B cell (primary cell): ENCODE measurements around the gene GNAI2. TPM values are rescaled to one million over a fixed set of nuclear protein-coding genes. Genes with fewer than 3 reads are reported as not detected.
A peak's percentile ranks its signal among the peaks of the same experiment; 100 is the strongest.

Experiments used
- ATAC-seq: fragments of 200-7000 bp; cut with Tn5 transposase; one replicate; pipeline ENCODE4 v1.10.0; 2021; ENCODE audit warnings: low read depth, mild to moderate bottlenecking, moderate number of reproducible peaks, moderate library complexity
- CTCF ChIA-PET: fragments of 350-600 bp; sonication (Branson Sonifier 250); formaldehyde crosslinking; loops from one replicate; lab custom pipeline; 2021; ENCODE audit warnings: antibody characterized with exemption, inconsistent platforms; lab: Charles Lee
- POLR2A ChIA-PET: fragments of 350-600 bp; sonication (Branson Sonifier 250); formaldehyde crosslinking; loops from one replicate; lab custom pipeline; 2021; ENCODE audit warnings: antibody characterized with exemption; lab: Charles Lee
- DNase-seq: peaks from one replicate; pipeline ENCODE4 v3.0.0; 2013
- H2AFZ ChIP-seq: 2 replicates; pipeline ENCODE4 v1.6.1; 2012; ENCODE audit warnings: mild to moderate bottlenecking, low read depth, low read length; ENCODE audit not compliant: insufficient read depth, poor library complexity, severe bottlenecking
- H3K27ac ChIP-seq, 2 donors: 1 replicate in 1 of 2; 2 replicates in 1 of 2; pipeline ENCODE4 v1.5.1; 2012 to 2013; ENCODE audit warnings: low read length in 2 of 2, mild to moderate bottlenecking in 2 of 2, moderate library complexity in 1 of 2
- H3K27me3 ChIP-seq, 4 experiments: fragments of 200-600 bp in 1 of 4; sonication (generic) in 1 of 4; replicated peaks in 1 of 4; 1 replicate in 2 of 4; 2 replicates in 2 of 4; pipeline versions ENCODE4 v1.6.1 to v1.7.0; 2013 to 2016; ENCODE audit warnings: low read length in 3 of 4, mild to moderate bottlenecking in 2 of 4, mixed read lengths in 1 of 4, moderate library complexity in 1 of 4; ENCODE audit not compliant: insufficient read depth in 4 of 4, control insufficient read depth in 3 of 4; ENCODE audit errors: control extremely low read depth in 1 of 4
- H3K36me3 ChIP-seq, 2 experiments: replicated peaks in 1 of 2; 1 replicate in 1 of 2; 2 replicates in 1 of 2; pipeline versions ENCODE4 v1.6.1 to v1.7.1; 2013; ENCODE audit warnings: low read length in 1 of 2; ENCODE audit not compliant: insufficient read depth in 2 of 2, control insufficient read depth in 1 of 2; ENCODE audit errors: control extremely low read depth in 1 of 2, extremely low read depth in 1 of 2
- H3K4me1 ChIP-seq, 2 donors: fragments of 200-600 bp in 1 of 2; sonication (generic) in 1 of 2; 1 replicate in 1 of 2; 2 replicates in 1 of 2; pipeline versions ENCODE4 v1.5.1 to v1.6.1; 2013 to 2017; ENCODE audit warnings: low read length in 2 of 2; ENCODE audit not compliant: control insufficient read depth in 2 of 2, insufficient read depth in 2 of 2
- H3K4me2 ChIP-seq: replicated peaks from 2 replicates; pipeline ENCODE3; 2012; ENCODE audit warnings: mild to moderate bottlenecking, low read depth, low read length; ENCODE audit not compliant: poor library complexity, severe bottlenecking
- H3K4me3 ChIP-seq, 5 experiments: fragments of 200-600 bp in 1 of 5; sonication (generic) in 1 of 5; 1 replicate in 3 of 5; 2 replicates in 2 of 5; pipeline versions ENCODE4 v1.5.1 to v1.7.0; 2011 to 2016; ENCODE audit warnings: low read length in 4 of 5, mild to moderate bottlenecking in 4 of 5, low read depth in 2 of 5, control low read depth in 1 of 5, moderate library complexity in 1 of 5; ENCODE audit not compliant: insufficient read depth in 1 of 5; ENCODE audit errors: control extremely low read depth in 1 of 5, extremely low read depth in 1 of 5
- H3K79me2 ChIP-seq: fragments of 200-600 bp; sonication (generic); one replicate; pipeline ENCODE4 v1.6.0; 2016; ENCODE audit warnings: low read length; ENCODE audit not compliant: control insufficient read depth, insufficient read depth
- H3K9ac ChIP-seq: fragments of 200-600 bp; sonication (generic); 2 replicates; pipeline ENCODE4 v1.6.1; 2017; ENCODE audit warnings: mild to moderate bottlenecking, low read length, moderate library complexity
- H3K9me3 ChIP-seq, 3 donors: one replicate each; pipeline versions ENCODE4 v1.6.1 to v1.7.1; 2013; ENCODE audit warnings: low read length in 2 of 3; ENCODE audit not compliant: control insufficient read depth in 2 of 3, insufficient read depth in 1 of 3; ENCODE audit errors: control extremely low read depth in 1 of 3
- H4K20me1 ChIP-seq: 2 replicates; pipeline ENCODE4 v1.6.0; 2012; ENCODE audit warnings: mild to moderate bottlenecking, low read length; ENCODE audit not compliant: insufficient read depth, control insufficient read depth, poor library complexity, severe bottlenecking
- H3K27ac Mint-ChIP-seq: one replicate; pipeline ENCODE4 v1.8.0; 2021; ENCODE audit warnings: mixed read lengths
- H3K27me3 Mint-ChIP-seq: one replicate; pipeline ENCODE4 v1.8.0; 2021; ENCODE audit warnings: mixed read lengths
- H3K4me1 Mint-ChIP-seq: one replicate; pipeline ENCODE4 v1.8.0; 2021; ENCODE audit warnings: mixed read lengths
- H3K4me3 Mint-ChIP-seq: one replicate; pipeline ENCODE4 v1.8.0; 2021; ENCODE audit warnings: mixed read lengths
- H3K9me3 Mint-ChIP-seq: one replicate; pipeline ENCODE4 v1.8.0; 2022; ENCODE audit warnings: mixed read lengths; ENCODE audit not compliant: insufficient read depth
- EZH2 ChIP-seq: IDR thresholded peaks from 2 replicates; pipeline ENCODE4 v1.6.1; 2012; ENCODE audit warnings: borderline replicate concordance, low read depth, mild to moderate bottlenecking, moderate library complexity, low read length; ENCODE audit not compliant: insufficient read depth, poor library complexity, severe bottlenecking
- WGBS: methylation state at CpG from one replicate; pipeline ENCODE4 v1.1.5; 2013; ENCODE audit warnings: missing lambda C conversion rate; ENCODE audit not compliant: insufficient coverage; 5-methylcytosine and 5-hydroxymethylcytosine counted together
- intact Hi-C: fragments of 100-400 bp; cut with micrococcal nuclease; formaldehyde crosslinking; loops from one replicate; pipeline ENCODE4 v1.10.0; 2022
- polyA minus RNA-seq: library from RNA; depleted of rRNA, polyadenylated mRNA; stranded (reverse); fragments of >200 nt; gene quantifications from 2 replicates; pipeline ENCODE4 v1.2.3, GENCODE V29; 2012
- polyA plus RNA-seq: library from polyadenylated mRNA; depleted of rRNA; stranded (reverse); fragments of >200 nt; gene quantifications from 2 replicates; pipeline ENCODE4 v1.2.3, GENCODE V29; 2012
- total RNA-seq, 2 donors: library from RNA; stranded (reverse); fragments of 120-200 nt in 1 of 2; gene quantifications; 1 replicate in 1 of 2; 2 replicates in 1 of 2; pipeline versions ENCODE4 v1.2.3 to v1.2.4, GENCODE V29; 2013 to 2022
- TF ChIP-seq, protein P1 (sequence below): fragments of 200-600 bp; IDR thresholded peaks from one replicate; pipeline ENCODE4 v1.8.0; 2022; ENCODE audit warnings: antibody characterized with exemption, mild to moderate bottlenecking

The GNAI2 gene
- total RNA-seq (295 and 302 TPM in 2 replicates), polyA plus RNA-seq (384 and 491 TPM in 2 replicates), polyA minus RNA-seq (410 and 532 TPM in 2 replicates)
- 239 TPM for total RNA-seq (2013)

DNA sequence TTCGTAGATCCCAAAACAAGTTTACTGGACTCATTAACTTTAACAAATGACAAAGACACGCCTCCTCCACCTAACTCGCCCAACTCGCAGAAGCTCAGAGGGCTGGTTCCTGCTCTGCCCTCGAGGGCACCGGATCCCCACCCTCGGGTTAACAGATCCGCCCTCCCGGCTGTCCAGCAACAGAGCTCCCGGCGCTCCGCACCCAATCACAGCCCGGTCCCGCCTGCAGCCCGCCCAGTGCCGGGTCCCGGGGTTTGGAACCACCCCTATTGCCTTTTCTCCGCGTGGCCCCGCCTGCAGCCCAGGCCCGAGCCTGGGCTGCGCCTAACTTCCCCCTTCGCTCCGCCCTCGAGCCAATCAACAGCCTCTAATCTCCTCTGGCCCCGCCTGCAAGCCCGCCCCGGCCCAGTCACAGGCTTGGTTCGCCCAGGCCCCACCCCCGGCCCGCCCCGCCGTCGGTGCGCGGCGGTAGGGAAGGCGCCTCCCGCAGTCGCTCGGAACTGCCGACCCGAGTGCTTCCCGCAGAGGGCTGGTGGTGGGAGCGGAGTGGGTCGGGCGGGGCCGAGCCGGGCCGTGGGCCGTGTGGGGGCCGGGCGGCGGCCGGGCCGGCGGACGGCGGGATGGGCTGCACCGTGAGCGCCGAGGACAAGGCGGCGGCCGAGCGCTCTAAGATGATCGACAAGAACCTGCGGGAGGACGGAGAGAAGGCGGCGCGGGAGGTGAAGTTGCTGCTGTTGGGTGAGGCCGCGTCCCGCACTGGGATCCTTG is at the start of gene GNAI2:
TSS of gene GNAI2 (plus strand) at position 489 of the 768 bp plus-strand sequence. CDS start at position 621, 132 bp downstream.
- peaks cover 39 to 46% of the 10 kb centered on the region in 2 donors for H3K4me1 ChIP-seq
- intact Hi-C loops, result loop anchor here (1.0 to 10.0 kb wide), 9 partner anchors 9 to 1519 kb away; partner anchors contain the start of genes APEH, HYAL2, HYAL3 and IFRD2
- Mint-ChIP-seq H3K4me1 (peaks cover 54% of the 10 kb centered on the region), H3K4me3 (peak within 1 kb of the TSS; percentile 97), H3K9me3 (no peaks in the 10 kb centered on the region), H3K27me3 (no peaks in the 10 kb centered on the region), H3K27ac (peak within 1 kb of the TSS; percentile 97)
- DNase-seq (peak; percentile 99), ATAC-seq (peak; percentile 88)
- peak within 1 kb of the TSS; percentile 78 for H3K9ac ChIP-seq
- WGBS, result under 1% methylated on average over 74 of the region's 75 CpGs
- H2AFZ ChIP-seq, result peak within 1 kb of the TSS; percentile 71
- H3K4me2 ChIP-seq, result peak within 1 kb of the TSS; percentile 97
- H3K4me3 ChIP-seq, result peak within 1 kb of the TSS; percentile 70 to 100 (median 95)
- TF ChIP-seq EZH2, result no peak
- TF ChIP-seq, protein P1, sequence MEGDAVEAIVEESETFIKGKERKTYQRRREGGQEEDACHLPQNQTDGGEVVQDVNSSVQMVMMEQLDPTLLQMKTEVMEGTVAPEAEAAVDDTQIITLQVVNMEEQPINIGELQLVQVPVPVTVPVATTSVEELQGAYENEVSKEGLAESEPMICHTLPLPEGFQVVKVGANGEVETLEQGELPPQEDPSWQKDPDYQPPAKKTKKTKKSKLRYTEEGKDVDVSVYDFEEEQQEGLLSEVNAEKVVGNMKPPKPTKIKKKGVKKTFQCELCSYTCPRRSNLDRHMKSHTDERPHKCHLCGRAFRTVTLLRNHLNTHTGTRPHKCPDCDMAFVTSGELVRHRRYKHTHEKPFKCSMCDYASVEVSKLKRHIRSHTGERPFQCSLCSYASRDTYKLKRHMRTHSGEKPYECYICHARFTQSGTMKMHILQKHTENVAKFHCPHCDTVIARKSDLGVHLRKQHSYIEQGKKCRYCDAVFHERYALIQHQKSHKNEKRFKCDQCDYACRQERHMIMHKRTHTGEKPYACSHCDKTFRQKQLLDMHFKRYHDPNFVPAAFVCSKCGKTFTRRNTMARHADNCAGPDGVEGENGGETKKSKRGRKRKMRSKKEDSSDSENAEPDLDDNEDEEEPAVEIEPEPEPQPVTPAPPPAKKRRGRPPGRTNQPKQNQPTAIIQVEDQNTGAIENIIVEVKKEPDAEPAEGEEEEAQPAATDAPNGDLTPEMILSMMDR, result no peak
- ChIA-PET POLR2A (interaction anchor here (0.5 to 1.7 kb wide), 9 partner anchors 8 to 1822 kb away, joined by 3 to 11 read pairs (median 4); partner anchors contain the start of genes HYAL3 and NAA80), CTCF (interaction anchor here (0.6 to 27.3 kb wide), 8 partner anchors 2 to 433 kb away, joined by 3 to 596 read pairs (median 4); partner anchors contain the start of genes GNAI2, HYAL3, INKA1 and NAA80)
- H3K36me3 ChIP-seq, result peaks cover 0 to 23% of the 10 kb centered on the region in 2 experiments
- H3K27ac ChIP-seq, result peak within 1 kb of the TSS; percentile 65 to 91
- peaks cover 45% of the 10 kb centered on the region for H4K20me1 ChIP-seq
- H3K27me3 ChIP-seq, result no peaks in the 10 kb centered on the region
- peaks cover 92% of the 10 kb centered on the region for H3K79me2 ChIP-seq
- H3K9me3 ChIP-seq, result no peaks in the 10 kb centered on the region

DNA sequence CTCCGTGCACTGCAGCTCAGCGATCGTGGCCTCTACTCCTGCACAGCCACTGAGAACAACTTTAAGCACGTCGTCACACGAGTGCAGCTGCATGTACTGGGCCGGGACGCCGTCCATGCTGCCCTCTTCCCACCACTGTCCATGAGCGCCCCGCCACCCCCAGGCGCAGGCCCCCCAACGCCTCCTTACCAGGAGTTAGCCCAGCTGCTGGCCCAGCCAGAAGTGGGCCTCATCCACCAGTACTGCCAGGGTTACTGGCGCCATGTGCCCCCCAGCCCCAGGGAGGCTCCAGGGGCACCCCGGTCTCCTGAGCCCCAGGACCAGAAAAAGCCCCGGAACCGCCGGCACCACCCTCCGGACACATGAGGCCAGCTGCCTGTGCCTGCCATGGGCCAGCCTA is 48.3 kb upstream of the GNAI2 start:
- POLR2A ChIA-PET, result no interaction called here
- peaks cover 0 to 4% of the 10 kb centered on the region in 2 donors for H3K4me1 ChIP-seq
- H4K20me1 ChIP-seq, result no peaks in the 10 kb centered on the region
- CTCF ChIA-PET, result no interaction called here
- DNase-seq (no peak), ATAC-seq (no peak)
- Mint-ChIP-seq H3K4me1 (peaks cover 2% of the 10 kb centered on the region), H3K27me3 (peaks cover 3% of the 10 kb centered on the region), H3K27ac (no peak overlapping the region), H3K9me3 (no peaks in the 10 kb centered on the region), H3K4me3 (no peak overlapping the region)
- no peak overlapping the region for H3K9ac ChIP-seq
- TF ChIP-seq, protein P1, result no peak
- no peaks in the 10 kb centered on the region for H3K9me3 ChIP-seq
- no peaks in the 10 kb centered on the region for H3K79me2 ChIP-seq
- H3K4me2 ChIP-seq, result no peak overlapping the region
- intact Hi-C loops, result no loop called here
- peaks cover 0 to 12% (median 1%) of the 10 kb centered on the region in 4 experiments for H3K27me3 ChIP-seq
- H3K27ac ChIP-seq, result no peak overlapping the region
- no peak overlapping the region for H3K4me3 ChIP-seq
- no peak overlapping the region for H2AFZ ChIP-seq
- no peaks in the 10 kb centered on the region for H3K36me3 ChIP-seq
- WGBS, result 97% methylated on average over 11 of the region's 19 CpGs
